C1 segment of cervical spinal cord (tissue), 14 donors: ENCODE data around the gene CDK14.
A peak's percentile ranks its signal among the peaks of the same experiment; 100 is the strongest.
"Not testable (repeated sequence)": the region's sequence is repeated elsewhere in the genome, so short reads cannot be mapped to it uniquely, and the experiment has no call there.

Experiments used
- DNase-seq, 14 donors: peaks; one replicate each; lab custom pipeline; 2025; lab: John Stamatoyannopoulos, UW

Gene CDK14

GRCh38 chr7:90629297-90629918, 33.3 kb downstream of the CDK14 start:
- peak in 1 of 14 donors; percentile 5 for DNase-seq

GRCh38 chr7:90631502-90631901, 35.4 kb downstream of the CDK14 start:
- no peak for DNase-seq

GRCh38 chr7:90639683-90640082, 43.6 kb downstream of the CDK14 start:
- DNase-seq: not testable (repeated sequence)

- no peak for DNase-seq
These were observed 46.9 kb downstream of the CDK14 start for GRCh38 chr7:90642978-90643377.

- DNase-seq: no peak
These were observed 49.7 kb downstream of the CDK14 start for GRCh38 chr7:90645784-90646183.

GRCh38 chr7:90648107-90648506, 52.0 kb downstream of the CDK14 start:
- no peak for DNase-seq

- no peak for DNase-seq
These were observed 52.7 kb downstream of the CDK14 start for GRCh38 chr7:90648834-90649233.

- no peak for DNase-seq
These were observed 58.8 kb downstream of the CDK14 start for GRCh38 chr7:90654718-90655427.

GRCh38 chr7:90655566-90655965, 59.4 kb downstream of the CDK14 start:
- DNase-seq: no peak

GRCh38 chr7:90657481-90657880, 61.4 kb downstream of the CDK14 start:
- DNase-seq: no peak

- DNase-seq: no peak
These were observed 64.0 kb downstream of the CDK14 start for GRCh38 chr7:90660100-90660499.

- no peak for DNase-seq
These were observed 64.7 kb downstream of the CDK14 start for GRCh38 chr7:90660819-90661218.

GRCh38 chr7:90661290-90662151, 65.4 kb downstream of the CDK14 start:
- DNase-seq: no peak

- no peak for DNase-seq
These were observed 67.1 kb downstream of the CDK14 start for GRCh38 chr7:90663176-90663575.

GRCh38 chr7:90666186-90666585, 70.1 kb downstream of the CDK14 start:
- no peak for DNase-seq

GRCh38 chr7:90668992-90669391, 72.9 kb downstream of the CDK14 start:
- no peak for DNase-seq

- DNase-seq: no peak
These were observed 73.4 kb downstream of the CDK14 start for GRCh38 chr7:90669492-90669891.

GRCh38 chr7:90671571-90671970, 75.5 kb downstream of the CDK14 start:
- DNase-seq: no peak

- no peak for DNase-seq
These were observed 76.1 kb downstream of the CDK14 start for GRCh38 chr7:90672210-90672609.

- no peak for DNase-seq
These were observed 78.5 kb downstream of the CDK14 start for GRCh38 chr7:90674625-90675024.

- DNase-seq: no peak
These were observed 79.9 kb downstream of the CDK14 start for GRCh38 chr7:90675982-90676381.
